Body of pancreas (tissue), 4 donors: ENCODE results near the gene UPP1.

Experiments used
- CTCF ChIP-seq, 7 experiments: fragments of 450-650 bp in 4 of 7; fragments of 200-600 bp in 3 of 7; sonication (generic) in 3 of 7; IDR thresholded peaks; one replicate each; pipeline ENCODE4 v1.5.1; 2016 to 2019; ENCODE audit warnings: antibody characterized with exemption in 7 of 7
- POLR2A ChIP-seq, 3 donors: fragments of 450-650 bp; IDR thresholded peaks; one replicate each; pipeline ENCODE4 v1.6.1; 2016; ENCODE audit warnings: antibody characterized with exemption in 3 of 3, mild to moderate bottlenecking in 2 of 3

- TF ChIP-seq CTCF (IDR thresholded peaks at IDR 0.05) (no peak), POLR2A (IDR thresholded peaks at IDR 0.05) (no peak)
Measured at GRCh38 chr7:48085942-48086341, 3.1 kb upstream of the UPP1 start.
